Measurements from ENCODE around the gene ZNF649. TPM values are rescaled to one million over a fixed set of nuclear protein-coding genes. Genes with fewer than 3 reads are reported as not detected.

ZNF649 gene
- total and polyA plus RNA-seq, 2 of the 13 experiments (the other 11 are each of a cell fraction or from before 2014, with no cell fraction given), result 3.0 to 13.4 TPM

DNA sequence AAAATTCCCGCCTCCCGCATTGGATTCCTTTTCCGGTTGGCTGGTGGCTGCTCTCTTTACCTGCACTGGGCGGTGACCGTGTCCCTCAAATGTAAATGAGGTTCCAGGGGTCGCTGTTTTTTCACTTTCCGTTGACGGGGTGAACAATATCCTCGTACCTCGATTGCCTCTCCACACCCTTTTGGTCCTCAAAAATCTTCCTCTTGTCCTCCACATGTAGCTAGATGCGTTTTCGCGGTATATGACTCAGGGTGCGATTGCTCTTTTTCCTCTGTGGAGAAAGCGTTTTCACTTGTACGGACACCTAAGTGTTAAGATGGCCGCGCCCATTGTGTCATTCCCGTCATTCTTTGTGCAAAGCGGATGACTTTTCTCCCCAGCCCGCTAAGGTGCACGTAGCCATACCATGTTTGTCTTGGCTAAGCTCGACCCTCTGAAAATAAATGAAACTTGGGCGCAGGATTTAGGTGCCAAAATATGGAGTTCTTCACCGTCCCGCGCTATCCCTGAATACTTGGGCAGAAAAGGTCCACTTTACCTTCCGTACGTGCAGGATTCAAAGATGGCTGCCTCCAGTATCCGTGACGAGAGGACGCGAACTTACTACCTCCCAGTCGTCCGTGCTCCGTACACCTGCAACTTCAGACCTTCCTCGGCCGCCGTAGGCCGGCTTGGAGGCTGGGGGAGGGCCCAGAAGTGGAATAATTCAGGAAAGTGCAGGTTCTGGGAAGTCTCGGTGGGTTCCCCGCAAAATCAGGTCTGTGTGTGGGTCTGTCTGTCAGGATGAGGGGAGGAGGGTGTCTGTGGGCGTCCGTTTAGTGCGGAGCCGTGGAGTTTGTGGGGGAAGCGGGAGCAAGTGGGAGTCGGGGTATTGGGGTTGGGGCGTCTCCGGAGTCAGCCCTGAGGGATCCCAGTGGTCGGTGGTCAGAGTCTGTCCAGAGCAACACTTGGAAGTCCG, 22.2 kb upstream of the ZNF649 start, which contains the start of gene ZNF613 (continued):
- no peak for TF ChIP-seq ZNF639 (CRISPR knock-in tag; conservative IDR thresholded peaks at IDR 0.05)
- TF ChIP-seq ZFP37 (CRISPR knock-in tag; IDR thresholded peaks at IDR 0.05; ENCODE audit: borderline replicate concordance), result no peak
- peak; percentile 16; the same call in 1 of the 2 replicates for TF ChIP-seq ZNF792 (CRISPR knock-in tag; IDR thresholded peaks at IDR 0.05)
- TF ChIP-seq ZNF782 (CRISPR knock-in tag; IDR thresholded peaks at IDR 0.05; ENCODE audit: borderline replicate concordance), result no peak
- no peak for TF ChIP-seq RERE (CRISPR knock-in tag; IDR thresholded peaks at IDR 0.05; ENCODE audit: low read depth)
- TF ChIP-seq, protein P1, sequence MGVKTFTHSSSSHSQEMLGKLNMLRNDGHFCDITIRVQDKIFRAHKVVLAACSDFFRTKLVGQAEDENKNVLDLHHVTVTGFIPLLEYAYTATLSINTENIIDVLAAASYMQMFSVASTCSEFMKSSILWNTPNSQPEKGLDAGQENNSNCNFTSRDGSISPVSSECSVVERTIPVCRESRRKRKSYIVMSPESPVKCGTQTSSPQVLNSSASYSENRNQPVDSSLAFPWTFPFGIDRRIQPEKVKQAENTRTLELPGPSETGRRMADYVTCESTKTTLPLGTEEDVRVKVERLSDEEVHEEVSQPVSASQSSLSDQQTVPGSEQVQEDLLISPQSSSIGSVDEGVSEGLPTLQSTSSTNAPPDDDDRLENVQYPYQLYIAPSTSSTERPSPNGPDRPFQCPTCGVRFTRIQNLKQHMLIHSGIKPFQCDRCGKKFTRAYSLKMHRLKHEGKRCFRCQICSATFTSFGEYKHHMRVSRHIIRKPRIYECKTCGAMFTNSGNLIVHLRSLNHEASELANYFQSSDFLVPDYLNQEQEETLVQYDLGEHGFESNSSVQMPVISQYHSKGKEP (CRISPR knock-in tag; IDR thresholded peaks at IDR 0.05), result no peak
- no peak for TF ChIP-seq PLRG1 (conservative IDR thresholded peaks at IDR 0.05)
- no peak for TF ChIP-seq ESRRA (CRISPR knock-in tag; IDR thresholded peaks at IDR 0.05; ENCODE audit: low read depth)
- TF ChIP-seq ZMYM2 (CRISPR knock-in tag; IDR thresholded peaks at IDR 0.05), result no peak
- TF ChIP-seq ZNF224 (CRISPR knock-in tag; IDR thresholded peaks at IDR 0.05), result no peak; the same call in 1 of the 2 replicates
- TF ChIP-seq ZNF605 (CRISPR knock-in tag; IDR thresholded peaks at IDR 0.05), result peak; percentile 60; the same call in 1 of the 2 replicates
- TF ChIP-seq ZEB1 (IDR thresholded peaks at IDR 0.05; ENCODE audit: insufficient replicate concordance, low read depth), result peak; percentile 55
- no peak for TF ChIP-seq ZNF761 (CRISPR knock-in tag; conservative IDR thresholded peaks at IDR 0.05)
- peak; percentile 73; the same call in 1 of the 2 replicates for TF ChIP-seq FOXC1 (CRISPR knock-in tag; IDR thresholded peaks at IDR 0.05; ENCODE audit: borderline replicate concordance)
- no peak for TF ChIP-seq NONO (IDR thresholded peaks at IDR 0.05)
- peak; percentile 84 for TF ChIP-seq NONO (CRISPR knock-in tag; conservative IDR thresholded peaks at IDR 0.05)
- TF ChIP-seq ZSCAN9 (CRISPR knock-in tag; IDR thresholded peaks at IDR 0.05; ENCODE audit: borderline replicate concordance), result 0 out of 2 replicates have a peak, but pooled peaks have one; percentile 16
- peak; percentile 36; the same call in 1 of the 2 replicates for TF ChIP-seq ZSCAN5A (CRISPR knock-in tag; IDR thresholded peaks at IDR 0.05; ENCODE audit: borderline replicate concordance)
- TF ChIP-seq RCOR2 (CRISPR knock-in tag; IDR thresholded peaks at IDR 0.05), result no peak
- peak; percentile 33; the same call in 1 of the 2 replicates for TF ChIP-seq NFKB2 (CRISPR knock-in tag; IDR thresholded peaks at IDR 0.05; ENCODE audit: borderline replicate concordance)
